AG04449 (cell line): ENCODE results near the gene MTMR1.

Source experiments
- CTCF ChIA-PET: fragments of 350-600 bp; formaldehyde crosslinking; extraction: SDS; loops from one replicate; lab custom pipeline; 2021; ENCODE audit warnings: antibody characterized with exemption; lab: Yijun Ruan, JAX
- POLR2A ChIA-PET: fragments of 400-600, 350-600 bp; formaldehyde crosslinking; extraction: SDS; loops from one replicate; lab custom pipeline; 2020; ENCODE audit warnings: antibody characterized with exemption, inconsistent platforms; lab: Yijun Ruan, JAX
- DNase-seq: peaks from one replicate; pipeline ENCODE4 v3.0.0-alpha.2; 2010; ENCODE audit warnings: low read depth, low spot score
- H3K4me3 ChIP-seq: 2 replicates; pipeline ENCODE4 v1.5.1; 2011; ENCODE audit warnings: low read depth, mild to moderate bottlenecking, control low read depth, low read length
- TF ChIP-seq, protein P1 (sequence below): IDR thresholded peaks from one replicate; pipeline ENCODE4 v1.5.1; 2011; ENCODE audit warnings: mild to moderate bottlenecking, moderate library complexity, low read length, control low read depth, inconsistent platforms; ENCODE audit not compliant: insufficient read depth; ENCODE audit errors: missing control alignments

MTMR1 gene

DNA sequence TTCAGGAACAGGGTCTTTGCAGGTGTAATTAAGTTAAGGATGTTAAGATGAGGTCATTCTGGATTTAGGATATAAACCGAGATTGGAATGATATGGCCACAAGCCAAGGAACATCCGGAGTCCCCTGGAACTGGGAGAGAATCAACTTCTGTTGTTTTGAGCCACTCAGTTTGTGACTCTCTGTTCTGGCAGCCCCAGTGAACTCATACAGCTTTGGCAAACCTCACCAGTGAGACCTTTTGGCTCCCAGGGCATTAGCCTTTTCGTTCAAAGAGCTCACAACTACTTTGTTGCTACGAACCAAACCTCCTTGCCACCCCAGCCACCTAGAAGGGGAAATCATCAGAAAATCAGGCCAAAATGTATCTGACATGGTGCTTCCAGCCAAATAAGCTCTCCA, 80.4 kb downstream of the MTMR1 start:
- TF ChIP-seq, protein P1, sequence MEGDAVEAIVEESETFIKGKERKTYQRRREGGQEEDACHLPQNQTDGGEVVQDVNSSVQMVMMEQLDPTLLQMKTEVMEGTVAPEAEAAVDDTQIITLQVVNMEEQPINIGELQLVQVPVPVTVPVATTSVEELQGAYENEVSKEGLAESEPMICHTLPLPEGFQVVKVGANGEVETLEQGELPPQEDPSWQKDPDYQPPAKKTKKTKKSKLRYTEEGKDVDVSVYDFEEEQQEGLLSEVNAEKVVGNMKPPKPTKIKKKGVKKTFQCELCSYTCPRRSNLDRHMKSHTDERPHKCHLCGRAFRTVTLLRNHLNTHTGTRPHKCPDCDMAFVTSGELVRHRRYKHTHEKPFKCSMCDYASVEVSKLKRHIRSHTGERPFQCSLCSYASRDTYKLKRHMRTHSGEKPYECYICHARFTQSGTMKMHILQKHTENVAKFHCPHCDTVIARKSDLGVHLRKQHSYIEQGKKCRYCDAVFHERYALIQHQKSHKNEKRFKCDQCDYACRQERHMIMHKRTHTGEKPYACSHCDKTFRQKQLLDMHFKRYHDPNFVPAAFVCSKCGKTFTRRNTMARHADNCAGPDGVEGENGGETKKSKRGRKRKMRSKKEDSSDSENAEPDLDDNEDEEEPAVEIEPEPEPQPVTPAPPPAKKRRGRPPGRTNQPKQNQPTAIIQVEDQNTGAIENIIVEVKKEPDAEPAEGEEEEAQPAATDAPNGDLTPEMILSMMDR = no peak
- DNase-seq = no peak
- POLR2A ChIA-PET = no interaction called here
- H3K4me3 ChIP-seq = no peak overlapping the region
- CTCF ChIA-PET = interaction anchor here (2.5 to 12.7 kb wide), 2 partner anchors 11 to 308 kb away, joined by 9 to 208 read pairs; no protein-coding TSS in a partner anchor

DNA sequence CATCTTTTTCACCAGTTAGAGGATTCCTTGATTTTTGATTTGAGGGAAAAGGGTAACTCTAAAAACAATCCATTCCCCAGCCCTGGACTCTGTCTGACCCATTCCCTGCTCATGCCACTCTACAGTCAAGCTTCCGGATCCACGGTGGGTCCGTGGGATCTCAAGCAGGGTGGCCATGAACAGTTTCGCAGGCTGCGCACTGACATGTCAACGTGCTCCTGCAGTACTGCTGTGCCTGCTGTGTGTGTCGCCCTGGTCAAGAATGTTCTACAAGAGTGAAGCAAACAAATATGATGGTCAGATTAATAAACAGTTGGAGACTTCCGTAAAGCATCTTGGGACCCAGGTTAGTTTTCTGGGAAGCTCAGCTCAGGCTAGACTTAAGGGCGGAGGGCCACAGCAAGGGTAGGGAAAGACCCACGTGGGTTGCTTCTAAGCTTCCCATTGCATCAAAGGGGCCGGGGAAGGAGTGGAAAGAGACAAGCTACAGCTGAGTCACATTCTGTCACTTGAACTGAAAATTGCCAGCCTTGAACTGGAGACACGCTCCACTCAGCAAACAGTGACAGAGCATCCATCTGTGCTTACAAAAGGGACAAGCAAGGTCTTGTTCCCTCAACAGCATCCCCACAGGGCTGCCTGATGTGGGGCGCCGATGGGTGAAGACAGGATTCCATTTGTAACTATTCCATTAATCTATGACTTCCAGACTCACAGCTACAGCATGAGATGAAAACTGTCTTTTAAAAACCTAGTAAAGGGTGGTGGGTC, 81.8 kb downstream of the MTMR1 start:
- POLR2A ChIA-PET = no interaction called here
- TF ChIP-seq, protein P1 = no peak
- CTCF ChIA-PET = interaction anchor here (0.9 to 12.7 kb wide), 2 partner anchors 19 to 307 kb away, joined by 3 to 208 read pairs; no protein-coding TSS in a partner anchor
- no peak for DNase-seq
- H3K4me3 ChIP-seq = no peak overlapping the region

DNA sequence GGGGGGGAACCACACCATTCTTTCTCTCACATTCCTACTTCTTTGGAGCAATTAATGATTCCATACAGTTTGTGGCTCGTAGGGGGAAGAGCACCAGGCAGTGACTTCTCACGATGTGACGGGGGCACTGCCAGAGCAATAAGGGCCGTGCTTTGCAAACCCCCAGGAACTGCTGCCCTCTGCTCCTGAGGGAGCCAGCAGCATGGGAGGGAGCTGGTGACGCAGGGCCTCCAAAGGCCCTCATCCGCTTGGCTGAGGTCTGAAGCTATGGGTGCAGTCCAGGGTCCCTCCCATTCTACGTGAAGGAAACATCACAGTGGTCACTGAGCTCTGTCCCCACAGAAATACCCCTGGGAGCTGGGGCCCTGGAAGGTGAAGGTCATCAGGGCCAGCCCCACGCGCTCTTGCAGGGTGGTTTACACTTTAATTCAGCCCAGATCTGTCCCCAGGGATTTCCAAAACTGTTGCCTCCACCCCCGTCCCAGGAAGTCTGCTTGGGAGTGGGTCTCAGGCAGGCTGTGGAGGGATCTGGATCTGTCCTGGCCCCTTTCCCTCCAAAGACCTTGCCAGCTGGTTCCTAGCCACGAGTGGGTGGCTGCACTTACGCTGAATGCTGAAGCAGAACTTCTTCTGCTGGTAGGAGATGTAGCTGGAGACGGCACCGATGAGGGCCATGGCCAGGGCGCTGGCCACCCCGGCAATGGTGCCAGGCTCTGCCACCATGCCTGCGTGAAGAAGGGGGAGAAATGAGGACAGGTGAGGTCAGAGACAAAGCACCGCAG, 82.6 kb downstream of the MTMR1 start:
- no peak for DNase-seq
- ChIA-PET POLR2A (no interaction called here), CTCF (interaction anchor here (12.7 kb wide), 1 partner anchor 306 kb away, joined by 208 read pairs; no protein-coding TSS in a partner anchor)
- H3K4me3 ChIP-seq = no peak overlapping the region
- TF ChIP-seq, protein P1 = no peak

DNA sequence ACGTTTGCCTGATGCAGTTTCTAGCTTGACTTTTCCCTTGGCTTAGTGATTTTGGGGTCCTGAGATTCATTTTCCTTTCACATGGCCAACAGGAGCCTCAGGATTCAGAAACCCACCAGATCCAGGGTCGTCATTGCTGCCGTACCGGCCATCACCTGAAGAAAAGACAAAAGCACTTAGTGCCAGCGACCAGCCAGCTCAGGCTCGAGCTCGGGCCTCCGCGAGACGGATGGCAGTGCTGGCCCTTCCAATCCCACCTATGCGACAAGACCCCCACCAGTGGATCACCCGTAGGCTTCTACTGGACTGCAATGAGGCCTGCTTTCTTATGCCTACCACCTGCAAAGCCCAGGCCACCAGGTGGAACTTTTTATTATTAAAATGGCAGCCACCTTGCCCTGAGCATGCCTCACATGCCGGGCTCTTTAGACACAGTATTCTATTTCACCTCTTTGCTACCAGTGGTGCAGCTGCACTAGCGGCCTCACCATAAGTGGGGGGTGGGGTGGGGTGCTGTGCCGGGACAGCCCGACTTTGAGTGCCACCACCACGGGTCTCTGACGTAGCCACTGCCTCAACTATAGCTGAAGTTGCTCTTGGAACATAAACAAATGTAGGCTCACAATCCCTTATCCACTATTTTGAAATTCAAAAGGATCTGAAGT, 84.3 kb downstream of the MTMR1 start:
- POLR2A ChIA-PET = no interaction called here
- no peak overlapping the region for H3K4me3 ChIP-seq
- CTCF ChIA-PET = interaction anchor here (1.0 to 12.7 kb wide), 3 partner anchors 242 to 304 kb away, joined by 3 to 208 read pairs (median 4); no protein-coding TSS in a partner anchor
- TF ChIP-seq, protein P1 = no peak
- DNase-seq = no peak

DNA sequence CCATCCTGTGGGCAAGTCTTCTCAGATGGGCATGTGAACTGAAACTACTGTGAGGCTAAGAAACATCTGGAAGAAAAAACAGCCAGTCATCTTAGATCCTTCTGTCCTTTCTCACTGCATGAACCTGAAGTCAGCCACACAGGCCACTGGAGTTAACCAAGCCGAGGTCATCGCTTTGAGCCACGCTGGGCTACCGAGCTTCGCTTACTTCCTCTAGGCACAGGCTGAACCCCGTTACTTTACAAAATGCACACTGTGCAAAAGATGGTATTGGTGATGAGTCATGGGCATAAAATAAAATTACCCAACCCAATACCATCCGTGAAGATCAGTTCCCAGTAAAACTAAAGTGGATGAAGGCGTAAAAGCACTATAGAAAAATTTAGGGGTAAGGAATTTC, 86.2 kb downstream of the MTMR1 start:
- ChIA-PET POLR2A (no interaction called here), CTCF (no interaction called here)
- no peak overlapping the region for H3K4me3 ChIP-seq
- TF ChIP-seq, protein P1 = no peak
- no peak for DNase-seq
